HepG2 (cell line): Measurements from ENCODE around the gene TUBB. TPM values are rescaled to one million over a fixed set of nuclear protein-coding genes. Genes with fewer than 3 reads are reported as not detected.

ENCODE experiments used
- HNRNPH1 ChIP-seq: fragments of 200-400 bp; formaldehyde crosslinking; optimal IDR thresholded peaks from 2 replicates; pipeline ENCODE3; 2017; ENCODE audit warnings: mild to moderate bottlenecking, low read depth, low read length
- HNRNPL ChIP-seq: fragments of 200-400 bp; formaldehyde crosslinking; IDR thresholded peaks from 2 replicates; pipeline ENCODE4 v1.6.1; 2017; ENCODE audit warnings: mild to moderate bottlenecking, low read depth, low read length
- KDM5A ChIP-seq: fragments of 200-600 bp; sonication (generic); IDR thresholded peaks from 2 replicates; pipeline ENCODE4 v1.7.0; 2018; ENCODE audit warnings: antibody characterized with exemption, mild to moderate bottlenecking, low read length, borderline replicate concordance
- MYNN ChIP-seq: sonication (generic); formaldehyde crosslinking; IDR thresholded peaks from 2 replicates; pipeline ENCODE4 v1.4.0; 2020; ENCODE audit warnings: mild to moderate bottlenecking, low read depth, missing genetic modification reagents
- ONECUT2 ChIP-seq: sonication (generic); formaldehyde crosslinking; IDR thresholded peaks from 2 replicates; pipeline ENCODE4 v1.4.0; 2020; ENCODE audit warnings: missing genetic modification reagents
- PCBP2 ChIP-seq: fragments of 200-400 bp; formaldehyde crosslinking; optimal IDR thresholded peaks from 2 replicates; pipeline ENCODE3; 2018; ENCODE audit warnings: low read length, low read depth; ENCODE audit not compliant: poor library complexity, severe bottlenecking
- REPIN1 ChIP-seq: sonication (generic); formaldehyde crosslinking; IDR thresholded peaks from 2 replicates; pipeline ENCODE4 v1.8.0; 2022; ENCODE audit warnings: missing genetic modification reagents, low read depth, mild to moderate bottlenecking, borderline replicate concordance
- SRSF1 ChIP-seq: fragments of 200-400 bp; formaldehyde crosslinking; optimal IDR thresholded peaks from 2 replicates; pipeline ENCODE3; 2017; ENCODE audit warnings: mild to moderate bottlenecking, low read depth, low read length, moderate library complexity
- THAP8 ChIP-seq: sonication (generic); formaldehyde crosslinking; IDR thresholded peaks from 2 replicates; pipeline ENCODE4 v1.5.1; 2020; ENCODE audit warnings: missing genetic modification reagents, mild to moderate bottlenecking, borderline replicate concordance
- ZBTB10 ChIP-seq: sonication (generic); formaldehyde crosslinking; IDR thresholded peaks from 2 replicates; pipeline ENCODE4 v1.4.0; 2020; ENCODE audit warnings: missing genetic modification reagents, borderline replicate concordance
- ZNF350 ChIP-seq: sonication (generic); formaldehyde crosslinking; IDR thresholded peaks from 2 replicates; pipeline ENCODE4 v1.4.0; 2020; ENCODE audit warnings: mild to moderate bottlenecking, low read depth, missing genetic modification reagents, borderline replicate concordance
- ZNF382 ChIP-seq: sonication (generic); formaldehyde crosslinking; IDR thresholded peaks from 2 replicates; pipeline ENCODE4 v1.5.0; 2020; ENCODE audit warnings: missing genetic modification reagents, mild to moderate bottlenecking, borderline replicate concordance
- ZNF431 ChIP-seq: sonication (generic); formaldehyde crosslinking; IDR thresholded peaks from 2 replicates; pipeline ENCODE4 v1.9.0; 2022; ENCODE audit warnings: missing genetic modification reagents, low read depth, mild to moderate bottlenecking, borderline replicate concordance
- ZNF556 ChIP-seq: sonication (generic); formaldehyde crosslinking; IDR thresholded peaks from 2 replicates; pipeline ENCODE4 v1.4.0; 2020; ENCODE audit warnings: mild to moderate bottlenecking, missing genetic modification reagents, borderline replicate concordance
- ZNF567 ChIP-seq: sonication (generic); formaldehyde crosslinking; IDR thresholded peaks from 2 replicates; pipeline ENCODE4 v1.8.1; 2023; ENCODE audit warnings: mild to moderate bottlenecking, missing genetic modification reagents, borderline replicate concordance
- ZNF816 ChIP-seq: sonication (generic); formaldehyde crosslinking; IDR thresholded peaks from 2 replicates; pipeline ENCODE4 v1.8.0; 2022; ENCODE audit warnings: missing genetic modification reagents, mild to moderate bottlenecking, borderline replicate concordance
- ZNF83 ChIP-seq: sonication (generic); formaldehyde crosslinking; IDR thresholded peaks from 2 replicates; pipeline ENCODE4 v1.4.0; 2020; ENCODE audit warnings: missing genetic modification reagents, mild to moderate bottlenecking, borderline replicate concordance
- polyA plus RNA-seq, 8 experiments: library from polyadenylated mRNA; depleted of rRNA in 3 of 8; stranded (reverse) in 7 of 8; unstranded in 1 of 8; fragments of >200 nt; fragmentation: Illumina TruSeq in 4 of 8; extraction: Trizol in 4 of 8; gene quantifications; 2 replicates each; pipeline versions ENCODE4 v1.2.1 to v1.2.3, GENCODE V29; 2011 to 2016; ENCODE audit warnings: low read depth in 4 of 8, missing spikeins in 1 of 8, mixed read lengths in 1 of 8; ENCODE audit not compliant: insufficient read depth in 1 of 8
- total RNA-seq, 5 experiments: library from RNA; depleted of rRNA; stranded (reverse); fragments of >200 nt; fragmentation: Illumina TruSeq; extraction: Trizol; gene quantifications; 2 replicates each; pipeline ENCODE4 v1.2.3, GENCODE V29; 2016; ENCODE audit warnings: low read depth in 1 of 5
- TF ChIP-seq, protein P1 (sequence below): sonication (generic); formaldehyde crosslinking; IDR thresholded peaks from 2 replicates; pipeline ENCODE4 v1.5.0; 2020; ENCODE audit warnings: mild to moderate bottlenecking, missing genetic modification reagents, borderline replicate concordance
- TF ChIP-seq, protein P2 (sequence below): sonication (generic); formaldehyde crosslinking; IDR thresholded peaks from 2 replicates; pipeline ENCODE4 v1.8.0; 2022; ENCODE audit warnings: mild to moderate bottlenecking, missing genetic modification reagents

The TUBB gene
- total and polyA plus RNA-seq, 2 of the 13 experiments (the other 11 are each of a cell fraction or from before 2014, with no cell fraction given) = 911 to 1,163 TPM

DNA sequence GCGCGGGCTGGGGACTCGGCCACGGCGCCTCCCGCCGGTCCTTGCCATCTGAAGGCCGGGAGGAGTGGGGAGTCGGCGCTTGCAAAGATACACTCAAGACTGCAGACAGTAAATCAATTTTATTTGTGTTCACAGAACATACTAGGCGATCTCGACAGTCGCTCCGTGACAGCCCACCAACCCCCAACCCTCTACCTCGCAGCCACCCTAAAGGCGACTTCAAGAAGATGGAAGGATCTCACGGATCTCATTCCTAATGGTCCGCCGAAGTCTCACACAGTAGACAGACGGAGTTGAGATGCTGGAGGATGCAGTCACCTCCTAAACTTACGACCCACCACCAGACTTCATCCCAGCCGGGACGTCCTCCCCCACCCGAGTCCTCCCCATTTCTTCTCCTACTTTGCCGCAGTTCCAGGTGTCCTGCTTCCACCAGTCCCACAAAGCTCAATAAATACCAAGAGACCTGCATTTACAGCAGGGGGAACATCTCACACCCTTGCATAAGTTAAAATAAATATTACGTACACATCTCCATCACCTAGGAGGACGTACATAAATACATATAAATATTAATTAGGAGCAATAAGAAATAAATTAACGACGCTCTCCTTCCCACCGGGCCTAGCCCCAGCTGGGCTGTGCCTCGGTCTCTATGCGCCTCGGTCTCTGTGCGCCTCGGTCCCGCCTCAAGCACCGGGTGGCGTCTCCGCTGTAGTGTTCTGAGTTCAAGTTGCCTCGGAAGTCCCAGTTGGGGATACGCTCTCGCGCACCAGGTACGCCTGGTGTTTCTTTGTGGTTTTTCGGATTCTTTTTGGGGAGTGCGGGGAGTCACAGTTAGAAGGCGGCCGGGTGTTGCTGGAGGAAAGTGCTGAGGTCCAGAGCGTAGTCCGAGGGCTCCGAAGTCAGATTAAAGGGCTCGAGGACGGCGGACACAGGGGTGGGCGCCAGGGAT lies 23.2 kb downstream of the TUBB start (continued):
- peak; percentile 52; the same call in 1 of the 2 replicates for TF ChIP-seq ZBTB10 (CRISPR knock-in tag)
- TF ChIP-seq, protein P1, sequence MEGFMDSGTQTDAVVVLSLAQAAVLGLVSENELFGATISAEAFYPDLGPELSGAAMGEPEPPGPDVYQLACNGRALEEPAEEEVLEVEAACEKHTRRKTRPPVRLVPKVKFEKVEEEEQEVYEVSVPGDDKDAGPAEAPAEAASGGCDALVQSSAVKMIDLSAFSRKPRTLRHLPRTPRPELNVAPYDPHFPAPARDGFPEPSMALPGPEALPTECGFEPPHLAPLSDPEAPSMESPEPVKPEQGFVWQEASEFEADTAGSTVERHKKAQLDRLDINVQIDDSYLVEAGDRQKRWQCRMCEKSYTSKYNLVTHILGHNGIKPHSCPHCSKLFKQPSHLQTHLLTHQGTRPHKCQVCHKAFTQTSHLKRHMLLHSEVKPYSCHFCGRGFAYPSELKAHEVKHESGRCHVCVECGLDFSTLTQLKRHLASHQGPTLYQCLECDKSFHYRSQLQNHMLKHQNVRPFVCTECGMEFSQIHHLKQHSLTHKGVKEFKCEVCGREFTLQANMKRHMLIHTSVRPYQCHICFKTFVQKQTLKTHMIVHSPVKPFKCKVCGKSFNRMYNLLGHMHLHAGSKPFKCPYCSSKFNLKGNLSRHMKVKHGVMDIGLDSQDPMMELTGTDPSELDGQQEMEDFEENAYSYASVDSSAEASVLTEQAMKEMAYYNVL = no peak
- TF ChIP-seq ZNF350 (CRISPR knock-in tag) = peak; percentile 36
- no peak for TF ChIP-seq ZNF382 (CRISPR knock-in tag)
- TF ChIP-seq ZNF431 (CRISPR knock-in tag) = peak; percentile 51; the same call in 1 of the 2 replicates
- no peak for TF ChIP-seq SRSF1
- TF ChIP-seq MYNN (CRISPR knock-in tag) = no peak
- peak; percentile 34; the same call in 1 of the 2 replicates for TF ChIP-seq KDM5A
- no peak; the same call in 1 of the 2 replicates for TF ChIP-seq THAP8
- TF ChIP-seq ONECUT2 (CRISPR knock-in tag) = 0 out of 2 replicates have a peak, but pooled peaks have one; percentile 13
- peak; percentile 20 for TF ChIP-seq HNRNPH1
- peak; percentile 89 for TF ChIP-seq PCBP2
- TF ChIP-seq ZNF556 (CRISPR knock-in tag) = 0 out of 2 replicates have a peak, but pooled peaks have one; percentile 30
- TF ChIP-seq REPIN1 (CRISPR knock-in tag) = peak; percentile 1; the same call in 1 of the 2 replicates
- 0 out of 2 replicates have a peak, but pooled peaks have one; percentile 14 for TF ChIP-seq HNRNPL
- TF ChIP-seq ZNF83 (CRISPR knock-in tag) = no peak; the same call in 1 of the 2 replicates
- no peak; the same call in 1 of the 2 replicates for TF ChIP-seq ZNF567 (CRISPR knock-in tag)
- no peak; the same call in 1 of the 2 replicates for TF ChIP-seq ZNF816
- TF ChIP-seq, protein P2, sequence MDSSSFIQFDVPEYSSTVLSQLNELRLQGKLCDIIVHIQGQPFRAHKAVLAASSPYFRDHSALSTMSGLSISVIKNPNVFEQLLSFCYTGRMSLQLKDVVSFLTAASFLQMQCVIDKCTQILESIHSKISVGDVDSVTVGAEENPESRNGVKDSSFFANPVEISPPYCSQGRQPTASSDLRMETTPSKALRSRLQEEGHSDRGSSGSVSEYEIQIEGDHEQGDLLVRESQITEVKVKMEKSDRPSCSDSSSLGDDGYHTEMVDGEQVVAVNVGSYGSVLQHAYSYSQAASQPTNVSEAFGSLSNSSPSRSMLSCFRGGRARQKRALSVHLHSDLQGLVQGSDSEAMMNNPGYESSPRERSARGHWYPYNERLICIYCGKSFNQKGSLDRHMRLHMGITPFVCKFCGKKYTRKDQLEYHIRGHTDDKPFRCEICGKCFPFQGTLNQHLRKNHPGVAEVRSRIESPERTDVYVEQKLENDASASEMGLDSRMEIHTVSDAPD (CRISPR knock-in tag) = no peak
